HFF-Myc (cell line): Measurements from ENCODE around the gene SF3B3.
"Not testable (repeated sequence)": the region's sequence is repeated elsewhere in the genome, so short reads cannot be mapped to it uniquely, and the experiment has no call there.

Experiments
- DNase-seq: peaks from one replicate; pipeline ENCODE4 v3.0.0-alpha.2; 2011; ENCODE audit warnings: low read depth; ENCODE audit errors: extremely low read depth
- H3K4me3 ChIP-seq: replicated peaks from 2 replicates; pipeline ENCODE4 v1.5.1; 2011; ENCODE audit warnings: low read depth, mild to moderate bottlenecking, control low read depth, low read length
- CTCF ChIP-seq: IDR thresholded peaks from 2 replicates; pipeline ENCODE4 v1.5.1; 2012; ENCODE audit warnings: mild to moderate bottlenecking, low read depth, low read length, control low read depth; ENCODE audit errors: missing control alignments

Gene SF3B3

GRCh38 chr16:70588565-70588964 lies 64.9 kb downstream of the SF3B3 start:
- H3K4me3 ChIP-seq: no peak overlapping the region
- DNase-seq: no peak
- no peak for TF ChIP-seq CTCF

GRCh38 chr16:70589416-70589815 lies 65.8 kb downstream of the SF3B3 start:
- H3K4me3 ChIP-seq, DNase-seq: not testable (repeated sequence)

GRCh38 chr16:70589998-70590471 lies 66.4 kb downstream of the SF3B3 start:
- no peak for DNase-seq
- TF ChIP-seq CTCF: no peak
- no peak overlapping the region for H3K4me3 ChIP-seq

- TF ChIP-seq CTCF: no peak
- DNase-seq: no peak
- no peak overlapping the region for H3K4me3 ChIP-seq
These were observed 67.3 kb downstream of the SF3B3 start for GRCh38 chr16:70590722-70591415.

- TF ChIP-seq CTCF: no peak
- DNase-seq: no peak
- H3K4me3 ChIP-seq: no peak overlapping the region
These were observed 68.0 kb downstream of the SF3B3 start for GRCh38 chr16:70591615-70592014.

GRCh38 chr16:70592106-70592571 lies 68.5 kb downstream of the SF3B3 start:
- TF ChIP-seq CTCF: no peak
- no peak for DNase-seq
- H3K4me3 ChIP-seq: no peak overlapping the region

GRCh38 chr16:70593544-70593943 lies 69.9 kb downstream of the SF3B3 start:
- TF ChIP-seq CTCF: no peak
- no peak overlapping the region for H3K4me3 ChIP-seq
- DNase-seq: no peak
